ENCODE measurements around the gene FARS2.

DNA sequence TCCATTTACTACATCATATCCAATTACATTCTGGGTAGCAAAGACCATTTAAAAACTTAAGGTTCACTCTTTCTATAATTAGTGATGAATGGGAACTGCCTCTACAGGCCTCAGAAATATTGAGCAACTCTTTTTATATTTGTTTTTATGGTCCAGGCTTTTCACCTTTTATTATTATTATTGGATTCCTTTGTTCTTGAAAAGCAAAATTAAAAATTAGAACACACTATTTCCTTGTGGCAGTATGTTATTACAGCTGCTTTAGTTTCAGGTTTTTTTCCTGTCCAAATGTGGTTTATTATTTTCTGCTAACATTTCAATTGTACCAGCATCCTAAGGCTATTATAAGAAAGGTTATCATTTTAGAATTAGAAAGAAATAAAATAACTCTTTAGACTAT, 150.1 kb downstream of the FARS2 start:
- TF ChIP-seq, protein P1, sequence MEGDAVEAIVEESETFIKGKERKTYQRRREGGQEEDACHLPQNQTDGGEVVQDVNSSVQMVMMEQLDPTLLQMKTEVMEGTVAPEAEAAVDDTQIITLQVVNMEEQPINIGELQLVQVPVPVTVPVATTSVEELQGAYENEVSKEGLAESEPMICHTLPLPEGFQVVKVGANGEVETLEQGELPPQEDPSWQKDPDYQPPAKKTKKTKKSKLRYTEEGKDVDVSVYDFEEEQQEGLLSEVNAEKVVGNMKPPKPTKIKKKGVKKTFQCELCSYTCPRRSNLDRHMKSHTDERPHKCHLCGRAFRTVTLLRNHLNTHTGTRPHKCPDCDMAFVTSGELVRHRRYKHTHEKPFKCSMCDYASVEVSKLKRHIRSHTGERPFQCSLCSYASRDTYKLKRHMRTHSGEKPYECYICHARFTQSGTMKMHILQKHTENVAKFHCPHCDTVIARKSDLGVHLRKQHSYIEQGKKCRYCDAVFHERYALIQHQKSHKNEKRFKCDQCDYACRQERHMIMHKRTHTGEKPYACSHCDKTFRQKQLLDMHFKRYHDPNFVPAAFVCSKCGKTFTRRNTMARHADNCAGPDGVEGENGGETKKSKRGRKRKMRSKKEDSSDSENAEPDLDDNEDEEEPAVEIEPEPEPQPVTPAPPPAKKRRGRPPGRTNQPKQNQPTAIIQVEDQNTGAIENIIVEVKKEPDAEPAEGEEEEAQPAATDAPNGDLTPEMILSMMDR (IDR thresholded peaks at IDR 0.05; ENCODE audit: poor library complexity) = no peak
- TF ChIP-seq EZH2phosphoT487 (IDR thresholded peaks at IDR 0.05; ENCODE audit: low read depth, severe bottlenecking, unreplicated experiment) = no peak
- TF ChIP-seq EZH2 (IDR thresholded peaks at IDR 0.05; ENCODE audit: borderline replicate concordance) = no peak

All from hepatocyte (in vitro differentiated cells).